ENCODE results near the gene FAM186B. TPM values are rescaled to one million over a fixed set of nuclear protein-coding genes. Genes with fewer than 3 reads are reported as not detected.

FAM186B gene
- total RNA-seq, 1 experiment from 2014 or later, result not detected

Other genes with a start within 250 kb of the FAM186B start
- 63.0 and 91.4 TPM in 2 replicates for gene SPATS2, start 238.2 kb downstream of the FAM186B start, total RNA-seq (2014; rRNA removed; shearing (Covaris generic); ENCODE audit: low replicate concordance)
- gene KCNH3, start 66.6 kb downstream of the FAM186B start, total RNA-seq (2014; rRNA removed; shearing (Covaris generic); ENCODE audit: low replicate concordance), result 3.2 and 3.6 TPM in 2 replicates
- 128 and 149 TPM in 2 replicates for gene MCRS1, start 37.5 kb downstream of the FAM186B start, total RNA-seq (2014; rRNA removed; shearing (Covaris generic); ENCODE audit: low replicate concordance)
- gene PRPF40B, start 17.9 kb upstream of the FAM186B start, total RNA-seq (2014; rRNA removed; shearing (Covaris generic); ENCODE audit: low replicate concordance), result 7.9 and 10.9 TPM in 2 replicates
- gene FMNL3, start 101.8 kb upstream of the FAM186B start, total RNA-seq (2014; rRNA removed; shearing (Covaris generic); ENCODE audit: low replicate concordance), result 1.8 and 3.4 TPM in 2 replicates
- gene TMBIM6, start 135.9 kb upstream of the FAM186B start, total RNA-seq (2014; rRNA removed; shearing (Covaris generic); ENCODE audit: low replicate concordance), result 590 and 628 TPM in 2 replicates
- gene NCKAP5L, start 222.8 kb upstream of the FAM186B start, total RNA-seq (2014; rRNA removed; shearing (Covaris generic); ENCODE audit: low replicate concordance), result 5.8 and 7.5 TPM in 2 replicates
- gene BCDIN3D, start 237.5 kb upstream of the FAM186B start, total RNA-seq (2014; rRNA removed; shearing (Covaris generic); ENCODE audit: low replicate concordance), result 3.2 and 3.4 TPM in 2 replicates